Measurements from ENCODE around the gene IFI35.
"Not testable (repeated sequence)": the region's sequence is repeated elsewhere in the genome, so short reads cannot be mapped to it uniquely, and the experiment has no call there.

The IFI35 gene

GRCh38 chr17:42997984-42998938, 8.3 kb upstream of the IFI35 start, which contains the start of gene RPL27:
Gene RPL27 (plus strand): TSS chr17:42998419. CDS start chr17:42998751, 332 bp downstream.
- peak; percentile 100 for DNase-seq

- DNase-seq: no peak
Measured at GRCh38 chr17:42999003-42999525, 7.5 kb upstream of the IFI35 start.

DNA sequence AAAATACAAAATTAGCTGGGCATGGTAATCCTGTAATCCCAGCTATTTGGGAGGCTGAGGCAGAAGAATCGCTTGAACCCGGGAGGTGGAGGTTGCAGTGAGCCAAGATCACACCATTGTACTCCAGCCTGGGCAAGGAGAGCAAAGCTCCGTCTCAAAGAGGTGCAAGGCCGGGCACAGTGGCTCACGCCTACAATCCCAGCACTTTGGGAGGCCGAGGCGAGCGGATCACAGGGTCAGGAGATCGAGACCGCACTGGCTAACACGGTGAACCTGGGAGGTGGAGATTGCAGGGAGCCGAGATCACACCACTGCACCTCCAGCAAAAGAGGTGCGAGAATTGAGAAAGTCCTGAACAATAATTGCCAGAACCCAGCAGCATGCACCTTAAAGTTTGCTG, 5.7 kb upstream of the IFI35 start:
- not testable (repeated sequence) for DNase-seq

DNA sequence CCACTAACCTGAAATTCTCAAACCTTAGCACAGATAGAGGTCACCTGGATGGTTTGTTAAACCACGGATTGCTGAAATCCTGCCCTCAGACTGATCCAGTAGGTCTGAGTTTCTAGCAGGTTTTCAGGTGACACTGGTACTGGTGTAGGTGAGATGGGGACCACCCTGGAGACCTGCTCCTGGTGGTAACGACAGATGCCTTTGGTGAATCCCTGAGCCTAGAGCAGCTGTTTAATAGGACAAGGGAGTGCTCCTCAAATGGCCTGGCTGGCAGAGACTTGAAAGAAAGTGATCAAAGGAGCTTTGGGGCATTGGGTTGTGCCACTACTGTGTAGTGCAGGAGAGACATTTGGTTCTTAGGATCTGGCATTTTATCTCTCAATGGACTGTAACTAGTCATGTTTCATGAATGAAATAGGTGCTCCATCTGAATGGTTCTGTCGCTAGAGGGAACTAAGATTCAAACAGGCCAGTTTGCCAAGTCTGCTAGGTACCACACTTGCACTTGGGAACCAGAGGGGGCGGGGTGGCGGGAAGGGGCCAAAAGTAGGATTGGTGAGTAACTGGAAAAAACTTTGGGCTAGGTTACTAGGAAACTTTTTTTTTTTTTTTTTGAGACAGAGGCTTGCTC, 2.9 kb upstream of the IFI35 start:
- peak; percentile 72 for DNase-seq

- no peak for DNase-seq
Measured at GRCh38 chr17:43010667-43011308, 4.2 kb downstream of the IFI35 start.

GRCh38 chr17:43011728-43012472, 5.3 kb downstream of the IFI35 start:
- DNase-seq: no peak

GRCh38 chr17:43013296-43013695, 6.7 kb downstream of the IFI35 start:
- DNase-seq: no peak

GRCh38 chr17:43014020-43014648, 7.5 kb downstream of the IFI35 start:
- no peak for DNase-seq

DNA sequence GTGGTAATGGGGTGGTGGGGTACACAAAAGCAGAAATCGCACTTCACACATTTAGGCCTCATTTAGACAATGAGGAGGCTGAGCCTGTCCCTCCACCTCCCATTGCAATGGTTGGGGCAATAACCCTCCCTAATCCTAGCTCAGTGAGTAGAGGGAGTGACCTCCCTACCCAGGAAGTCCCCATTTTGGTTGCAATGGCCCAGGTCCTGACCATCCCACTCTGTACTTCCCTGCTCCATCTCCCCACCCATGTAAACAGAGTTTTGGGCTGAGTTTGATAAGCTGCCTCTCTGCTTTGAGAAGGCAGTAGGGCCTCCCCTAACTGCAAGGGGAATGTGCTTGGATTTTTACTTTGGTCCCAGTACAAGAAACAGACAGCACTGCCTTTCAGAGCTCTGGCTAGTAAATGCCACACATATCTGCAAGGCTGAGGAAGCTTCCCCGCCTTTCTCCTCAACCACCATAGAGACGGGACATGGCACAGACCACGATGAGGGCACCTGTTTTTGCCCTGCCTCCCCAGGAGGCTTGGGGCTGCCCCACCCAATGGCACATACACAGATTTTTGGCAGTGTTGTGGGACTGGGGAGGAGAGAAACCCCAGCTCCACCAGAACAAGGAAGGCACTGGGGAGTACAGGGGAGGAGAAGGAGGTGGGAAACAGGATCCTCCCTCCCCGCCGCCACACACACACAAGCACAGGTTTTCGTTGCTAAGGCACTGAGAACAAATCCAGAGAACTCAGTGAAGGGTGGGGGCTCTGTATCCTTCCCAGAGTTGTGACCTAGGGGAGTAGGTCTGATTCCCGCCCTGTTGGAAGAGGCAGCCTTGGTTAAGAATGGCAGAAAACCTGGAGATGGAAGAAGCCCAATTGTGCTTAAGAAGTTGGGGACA, 8.3 kb downstream of the IFI35 start:
- no peak for DNase-seq

GRCh38 chr17:43015579-43015978, 9.0 kb downstream of the IFI35 start:
- DNase-seq: no peak

GRCh38 chr17:43016216-43016615, 9.6 kb downstream of the IFI35 start:
- no peak for DNase-seq

DNA sequence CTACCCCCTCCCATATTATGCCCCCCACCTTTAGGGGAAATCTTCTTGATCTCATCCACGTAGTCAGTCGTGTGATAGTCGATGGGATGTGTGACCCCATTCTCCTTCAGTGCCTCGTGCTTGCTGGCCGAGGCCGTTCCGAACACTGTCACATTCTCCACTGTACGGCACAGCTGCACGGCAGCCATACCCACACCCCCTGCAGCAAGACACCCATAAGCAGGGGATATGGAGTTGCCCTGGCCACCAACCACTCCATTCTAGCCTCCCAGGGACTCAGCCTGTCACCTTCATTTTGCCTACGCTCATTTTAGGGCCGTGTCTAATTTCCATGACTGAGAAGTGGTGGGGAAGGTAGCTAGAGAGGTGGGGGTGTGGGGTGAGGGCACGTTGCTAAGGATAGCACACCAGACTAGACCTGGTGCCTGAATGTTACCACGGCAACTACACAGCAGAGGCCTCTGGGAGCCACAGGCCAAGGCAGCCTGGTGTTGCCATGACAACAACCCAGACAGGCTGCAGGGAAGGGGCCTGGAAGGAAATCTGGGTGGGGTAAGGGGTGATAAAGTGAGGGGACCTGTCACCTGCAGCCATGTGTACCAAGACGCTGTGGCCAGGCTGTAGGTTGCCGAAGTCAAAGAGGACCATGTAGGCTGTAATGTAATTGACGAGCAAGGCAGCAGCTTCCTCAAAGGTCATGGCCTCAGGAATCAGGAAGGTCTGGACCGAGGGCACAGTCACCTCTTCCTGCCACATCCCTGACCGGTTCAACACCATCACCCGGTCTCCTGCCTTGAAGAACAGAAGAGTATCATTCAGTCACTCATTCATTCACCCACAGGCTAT, 11.6 kb downstream of the IFI35 start:
- peak; percentile 12 for DNase-seq

- no peak for DNase-seq
Measured at GRCh38 chr17:43018932-43019331, 12.3 kb downstream of the IFI35 start.

GRCh38 chr17:43019418-43019817, 12.8 kb downstream of the IFI35 start:
- peak; percentile 11 for DNase-seq

- peak; percentile 50 for DNase-seq
Measured at GRCh38 chr17:43020030-43020621, 13.5 kb downstream of the IFI35 start.

- peak; percentile 73 for DNase-seq
Measured at GRCh38 chr17:43020789-43021740, 14.5 kb downstream of the IFI35 start.

- DNase-seq: peak; percentile 74
Measured at GRCh38 chr17:43021741-43022512, 15.3 kb downstream of the IFI35 start, which contains the start of gene VAT1. Gene VAT1 (minus strand): TSS chr17:43022385. CDS start chr17:43022322, 63 bp downstream.

Data from fibroblast of skin of right biceps (primary cell).